ENCODE results near the gene FTSJ1.

FTSJ1 gene

GRCh38 chrX:48482526-48482925 lies 6.5 kb downstream of the FTSJ1 start:
- TF ChIP-seq CTCF (IDR thresholded peaks at IDR 0.05): no peak
- no peak overlapping the region for H3K4me3 ChIP-seq (ENCODE audit: low read depth in 1 of 2, low read length in 1 of 2)
- no peaks in the 10 kb centered on the region for H3K9me3 ChIP-seq
- H3K4me1 ChIP-seq (ENCODE audit: control insufficient read depth in 1 of 2, insufficient read depth in 1 of 2, low read depth in 1 of 2, low read length in 1 of 2): no peaks in the 10 kb centered on the region
- peaks cover 17% of the 10 kb centered on the region for H3K36me3 ChIP-seq
- no peak overlapping the region for H3K27ac ChIP-seq
- no peaks in the 10 kb centered on the region for H3K27me3 ChIP-seq

- H3K4me1 ChIP-seq (ENCODE audit: control insufficient read depth in 1 of 2, insufficient read depth in 1 of 2, low read depth in 1 of 2, low read length in 1 of 2): no peaks in the 10 kb centered on the region
- no peaks in the 10 kb centered on the region for H3K9me3 ChIP-seq
- no peak for TF ChIP-seq CTCF (IDR thresholded peaks at IDR 0.05)
- H3K27me3 ChIP-seq: no peaks in the 10 kb centered on the region
- H3K36me3 ChIP-seq: peaks cover 3% of the 10 kb centered on the region
- peak overlapping the region; percentile 33 for H3K27ac ChIP-seq
- no peak overlapping the region for H3K4me3 ChIP-seq (ENCODE audit: low read depth in 1 of 2, low read length in 1 of 2)
These were observed 11.4 kb downstream of the FTSJ1 start for GRCh38 chrX:48487362-48487798.

GRCh38 chrX:48488034-48488433 lies 12.0 kb downstream of the FTSJ1 start:
- no peaks in the 10 kb centered on the region for H3K4me1 ChIP-seq (ENCODE audit: control insufficient read depth in 1 of 2, insufficient read depth in 1 of 2, low read depth in 1 of 2, low read length in 1 of 2)
- H3K36me3 ChIP-seq: no peaks in the 10 kb centered on the region
- no peak overlapping the region for H3K4me3 ChIP-seq (ENCODE audit: low read depth in 1 of 2, low read length in 1 of 2)
- no peak for TF ChIP-seq CTCF (IDR thresholded peaks at IDR 0.05)
- no peaks in the 10 kb centered on the region for H3K27me3 ChIP-seq
- no peaks in the 10 kb centered on the region for H3K9me3 ChIP-seq
- no peak overlapping the region for H3K27ac ChIP-seq

- no peak overlapping the region for H3K4me3 ChIP-seq (ENCODE audit: low read depth in 1 of 2, low read length in 1 of 2)
- no peaks in the 10 kb centered on the region for H3K36me3 ChIP-seq
- H3K27me3 ChIP-seq: no peaks in the 10 kb centered on the region
- TF ChIP-seq CTCF (IDR thresholded peaks at IDR 0.05): no peak
- no peaks in the 10 kb centered on the region for H3K4me1 ChIP-seq (ENCODE audit: control insufficient read depth in 1 of 2, insufficient read depth in 1 of 2, low read depth in 1 of 2, low read length in 1 of 2)
- no peaks in the 10 kb centered on the region for H3K9me3 ChIP-seq
- no peak overlapping the region for H3K27ac ChIP-seq
These were observed 13.3 kb downstream of the FTSJ1 start for GRCh38 chrX:48489296-48489695.

- Histone ChIP-seq H3K27me3 (no peaks in the 10 kb centered on the region), H3K4me3 (ENCODE audit: low read depth in 1 of 2, low read length in 1 of 2) (no peak overlapping the region), H3K4me1 (ENCODE audit: control insufficient read depth in 1 of 2, insufficient read depth in 1 of 2, low read depth in 1 of 2, low read length in 1 of 2) (no peaks in the 10 kb centered on the region), H3K36me3 (no peaks in the 10 kb centered on the region), H3K9me3 (no peaks in the 10 kb centered on the region), H3K27ac (no peak overlapping the region)
- TF ChIP-seq CTCF (IDR thresholded peaks at IDR 0.05): no peak
These were observed 13.9 kb downstream of the FTSJ1 start for GRCh38 chrX:48489892-48490291.

GRCh38 chrX:48490661-48491060 lies 14.7 kb downstream of the FTSJ1 start:
- no peaks in the 10 kb centered on the region for H3K9me3 ChIP-seq
- no peak overlapping the region for H3K27ac ChIP-seq
- no peak overlapping the region for H3K4me3 ChIP-seq (ENCODE audit: low read depth in 1 of 2, low read length in 1 of 2)
- H3K27me3 ChIP-seq: no peaks in the 10 kb centered on the region
- H3K4me1 ChIP-seq (ENCODE audit: control insufficient read depth in 1 of 2, insufficient read depth in 1 of 2, low read depth in 1 of 2, low read length in 1 of 2): no peaks in the 10 kb centered on the region
- no peaks in the 10 kb centered on the region for H3K36me3 ChIP-seq
- TF ChIP-seq CTCF (IDR thresholded peaks at IDR 0.05): no peak
